Measurements from ENCODE around the gene TMEM131L.
"Not testable (repeated sequence)": the region's sequence is repeated elsewhere in the genome, so short reads cannot be mapped to it uniquely, and the experiment has no call there.

Gene TMEM131L, protein sequence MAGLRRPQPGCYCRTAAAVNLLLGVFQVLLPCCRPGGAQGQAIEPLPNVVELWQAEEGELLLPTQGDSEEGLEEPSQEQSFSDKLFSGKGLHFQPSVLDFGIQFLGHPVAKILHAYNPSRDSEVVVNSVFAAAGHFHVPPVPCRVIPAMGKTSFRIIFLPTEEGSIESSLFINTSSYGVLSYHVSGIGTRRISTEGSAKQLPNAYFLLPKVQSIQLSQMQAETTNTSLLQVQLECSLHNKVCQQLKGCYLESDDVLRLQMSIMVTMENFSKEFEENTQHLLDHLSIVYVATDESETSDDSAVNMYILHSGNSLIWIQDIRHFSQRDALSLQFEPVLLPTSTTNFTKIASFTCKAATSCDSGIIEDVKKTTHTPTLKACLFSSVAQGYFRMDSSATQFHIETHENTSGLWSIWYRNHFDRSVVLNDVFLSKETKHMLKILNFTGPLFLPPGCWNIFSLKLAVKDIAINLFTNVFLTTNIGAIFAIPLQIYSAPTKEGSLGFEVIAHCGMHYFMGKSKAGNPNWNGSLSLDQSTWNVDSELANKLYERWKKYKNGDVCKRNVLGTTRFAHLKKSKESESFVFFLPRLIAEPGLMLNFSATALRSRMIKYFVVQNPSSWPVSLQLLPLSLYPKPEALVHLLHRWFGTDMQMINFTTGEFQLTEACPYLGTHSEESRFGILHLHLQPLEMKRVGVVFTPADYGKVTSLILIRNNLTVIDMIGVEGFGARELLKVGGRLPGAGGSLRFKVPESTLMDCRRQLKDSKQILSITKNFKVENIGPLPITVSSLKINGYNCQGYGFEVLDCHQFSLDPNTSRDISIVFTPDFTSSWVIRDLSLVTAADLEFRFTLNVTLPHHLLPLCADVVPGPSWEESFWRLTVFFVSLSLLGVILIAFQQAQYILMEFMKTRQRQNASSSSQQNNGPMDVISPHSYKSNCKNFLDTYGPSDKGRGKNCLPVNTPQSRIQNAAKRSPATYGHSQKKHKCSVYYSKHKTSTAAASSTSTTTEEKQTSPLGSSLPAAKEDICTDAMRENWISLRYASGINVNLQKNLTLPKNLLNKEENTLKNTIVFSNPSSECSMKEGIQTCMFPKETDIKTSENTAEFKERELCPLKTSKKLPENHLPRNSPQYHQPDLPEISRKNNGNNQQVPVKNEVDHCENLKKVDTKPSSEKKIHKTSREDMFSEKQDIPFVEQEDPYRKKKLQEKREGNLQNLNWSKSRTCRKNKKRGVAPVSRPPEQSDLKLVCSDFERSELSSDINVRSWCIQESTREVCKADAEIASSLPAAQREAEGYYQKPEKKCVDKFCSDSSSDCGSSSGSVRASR (N-terminal part only)
- long read RNA-seq, donor 1 = 0 reads
- long read RNA-seq, donor 2, full-length matches to known transcripts = 1 of 1 reads
- long read RNA-seq, donor 2, partial matches to known transcripts = 0 of 1 reads
- long read RNA-seq, donor 2, other reads (novel, unspliced or antisense) = 0 of 1 reads
- long read RNA-seq, donor 3, full-length matches to known transcripts = 2 of 2 reads
- long read RNA-seq, donor 3, partial matches to known transcripts = 0 of 2 reads
- long read RNA-seq, donor 3, other reads (novel, unspliced or antisense) = 0 of 2 reads
- long read RNA-seq, donor 4, partial matches to known transcripts = 8 of 8 reads
- long read RNA-seq, donor 4, other reads (novel, unspliced or antisense) = 0 of 8 reads
- long read RNA-seq, donor 5, full-length matches to known transcripts = 1 of 1 reads
- long read RNA-seq, donor 5, partial matches to known transcripts = 0 of 1 reads
- long read RNA-seq, donor 5, other reads (novel, unspliced or antisense) = 0 of 1 reads
- long read RNA-seq, donor 6 = 0 reads
- long read RNA-seq, donor 7, partial matches to known transcripts = 0 of 1 reads
- long read RNA-seq, donor 7, other reads (novel, unspliced or antisense) = 0 of 1 reads
- long read RNA-seq, donor 8 = 0 reads

DNA sequence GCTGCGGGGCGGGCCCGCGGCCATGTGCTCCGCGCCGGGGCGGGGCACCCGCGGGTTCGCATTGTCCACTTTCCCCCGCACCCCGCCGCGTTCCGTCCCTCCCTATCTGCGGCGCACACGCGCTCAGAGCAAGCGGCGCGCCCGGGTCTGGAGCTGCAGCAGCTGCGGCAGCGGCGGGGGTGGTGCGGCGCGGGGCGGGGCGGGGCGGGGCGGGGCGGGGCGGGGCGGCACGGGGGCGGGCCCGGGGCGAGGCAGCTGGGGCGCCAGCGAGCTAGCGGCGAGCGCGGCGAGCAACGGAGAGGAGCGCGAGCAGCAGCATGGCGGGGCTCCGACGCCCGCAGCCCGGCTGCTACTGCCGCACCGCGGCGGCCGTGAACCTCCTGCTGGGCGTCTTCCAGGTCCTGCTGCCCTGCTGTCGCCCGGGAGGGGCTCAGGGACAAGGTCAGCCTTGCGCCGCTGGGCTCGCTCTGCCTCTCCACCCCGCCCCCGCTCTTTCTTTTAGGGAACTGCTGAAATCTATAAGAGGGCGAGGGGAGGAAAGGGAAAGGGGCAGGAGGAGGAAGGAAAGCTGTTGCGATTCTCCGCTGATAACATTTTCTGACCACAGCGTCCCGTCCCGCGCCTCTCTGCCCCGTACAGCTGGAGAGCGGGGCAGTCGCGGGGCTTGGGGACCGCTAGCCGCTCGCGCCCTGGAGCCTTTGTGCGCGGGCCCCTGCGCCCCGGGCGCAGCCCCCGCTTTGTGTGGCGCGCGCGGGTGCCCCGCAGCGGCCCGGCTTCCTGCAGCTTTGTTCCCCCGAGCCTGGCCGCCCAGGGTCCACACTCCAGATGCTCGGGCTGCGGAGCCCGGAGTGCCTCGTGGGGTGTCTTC, at the start of gene TMEM131L:
Gene TMEM131L, plus strand, starts transcription at position 280 of the 868 bp plus-strand sequence. Its CDS starts 38 bp downstream, at position 318.
- peak; percentile 97 for DNase-seq

DNA sequence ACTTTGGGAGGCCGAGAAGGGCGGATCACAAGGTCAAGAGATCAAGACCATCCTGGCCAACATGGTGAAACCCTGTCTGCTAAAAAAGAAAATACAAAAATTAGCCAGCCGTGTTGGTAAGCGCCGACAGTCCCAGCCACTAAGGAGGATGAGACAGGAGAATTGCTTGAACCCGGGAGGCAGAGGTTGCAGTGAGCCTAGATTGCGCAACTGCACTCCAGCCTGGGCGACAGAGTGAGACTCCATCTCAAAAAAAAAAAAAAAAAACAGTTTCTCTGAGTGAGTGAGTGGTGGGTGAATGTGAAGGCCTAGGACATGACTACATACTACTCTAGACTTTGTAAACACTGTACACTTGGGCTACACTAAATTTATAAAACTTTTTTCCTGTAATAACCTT, 49.7 kb upstream of the TMEM131L start:
- not testable (repeated sequence) for DNase-seq

DNA sequence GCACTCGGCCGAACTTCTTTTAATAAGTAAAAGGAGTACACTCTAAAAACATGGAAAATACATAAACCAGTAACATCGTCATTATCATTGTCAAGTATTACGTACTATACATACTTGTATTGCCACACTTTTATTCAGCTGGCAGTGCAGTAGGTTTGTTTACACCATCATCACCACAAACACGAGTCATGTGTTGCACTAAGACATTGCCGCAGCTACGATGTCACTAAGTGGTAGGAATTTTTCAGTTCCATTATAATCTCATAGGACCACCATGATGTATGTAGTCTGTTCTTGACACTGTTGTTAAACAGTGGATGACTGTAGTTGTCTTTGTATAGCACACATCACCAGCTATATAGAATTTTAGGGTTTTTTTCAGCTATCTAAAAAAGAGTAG, 48.0 kb upstream of the TMEM131L start:
- no peak for DNase-seq

DNA sequence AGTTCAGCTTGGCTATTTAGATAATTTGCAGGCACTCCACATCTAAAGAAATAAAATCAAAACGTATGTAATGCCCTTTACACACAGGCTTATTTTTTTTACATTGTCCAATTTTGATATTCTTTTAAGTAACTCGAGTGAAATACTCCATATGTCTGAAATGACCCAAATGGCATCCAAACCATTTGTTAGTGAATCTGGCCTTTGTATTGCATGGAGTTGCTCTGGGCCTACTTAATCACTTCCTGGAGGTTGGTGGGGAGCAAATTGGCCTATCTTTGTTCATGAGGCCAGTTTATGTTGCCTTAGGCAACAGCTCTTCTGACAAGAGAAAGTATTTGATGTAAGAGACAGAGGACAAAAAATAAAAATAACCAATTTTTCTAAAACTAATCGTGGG, 47.6 kb upstream of the TMEM131L start:
- no peak for DNase-seq

DNA sequence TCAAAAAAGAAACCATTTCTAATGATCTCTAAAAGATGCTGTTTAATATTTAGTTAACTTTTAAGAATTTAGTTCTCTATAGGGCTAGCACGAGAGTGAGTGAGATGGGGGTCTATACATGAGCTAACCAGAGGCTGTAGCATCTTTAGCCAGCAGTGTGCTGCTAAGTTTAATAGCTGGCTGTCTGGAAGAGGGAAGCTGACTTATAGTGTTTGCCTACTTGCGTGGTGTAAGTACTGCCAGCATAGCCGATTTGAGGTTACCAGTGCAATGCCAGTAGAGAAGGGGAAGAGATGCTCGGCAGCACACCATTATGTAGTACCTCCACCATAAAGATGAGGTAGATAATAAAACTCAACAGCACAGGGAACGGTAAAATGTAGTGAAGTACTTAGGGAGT, 47.1 kb upstream of the TMEM131L start:
- no peak for DNase-seq

DNA sequence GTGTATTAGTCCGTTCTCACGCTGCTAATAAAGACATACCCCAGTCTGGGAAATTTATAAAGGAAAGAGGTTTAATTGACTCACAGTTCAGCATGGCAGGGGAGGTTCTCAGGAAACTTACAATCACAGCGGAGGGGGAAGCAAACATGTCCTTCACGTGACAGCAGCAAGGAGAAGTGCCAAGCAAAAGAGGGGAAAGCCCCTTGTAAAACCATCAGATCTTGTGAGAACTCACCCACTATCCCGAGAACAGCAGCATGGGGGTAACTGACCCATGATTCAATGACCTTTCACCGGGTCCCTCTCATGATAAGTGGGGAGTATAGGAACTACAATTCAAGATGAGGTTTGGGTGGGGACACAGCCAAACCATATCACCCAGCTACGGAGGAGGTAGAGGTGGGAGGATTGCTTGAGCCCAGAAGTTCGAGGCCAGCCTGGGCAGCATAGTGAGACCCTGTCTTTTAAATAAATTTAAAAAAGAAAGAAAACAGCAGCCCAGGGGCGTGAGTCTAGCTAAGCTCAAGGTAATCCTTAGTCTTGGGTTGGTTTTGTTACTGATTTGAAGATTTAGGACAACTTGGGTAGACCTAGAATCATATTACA, 46.4 kb upstream of the TMEM131L start:
- DNase-seq = no peak

DNA sequence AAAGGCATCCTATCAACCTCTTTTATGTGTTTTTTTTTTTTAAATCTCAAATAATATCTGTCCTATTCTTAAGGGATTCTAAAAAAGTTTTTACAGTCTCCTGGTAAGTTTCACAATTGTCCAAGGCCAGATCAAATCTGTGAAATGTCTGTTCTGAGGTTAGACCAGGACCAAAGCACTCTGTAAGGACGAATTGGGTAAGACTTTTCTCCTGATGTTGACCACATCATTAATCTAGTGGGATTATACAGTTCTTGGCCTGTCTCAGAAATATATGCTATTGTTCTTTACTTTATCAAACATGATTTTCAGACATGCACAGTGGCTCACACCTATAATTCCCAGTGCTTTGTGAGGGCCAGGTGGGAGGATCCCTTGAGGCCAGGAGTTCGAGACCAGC, 45.8 kb upstream of the TMEM131L start:
- no peak for DNase-seq

DNA sequence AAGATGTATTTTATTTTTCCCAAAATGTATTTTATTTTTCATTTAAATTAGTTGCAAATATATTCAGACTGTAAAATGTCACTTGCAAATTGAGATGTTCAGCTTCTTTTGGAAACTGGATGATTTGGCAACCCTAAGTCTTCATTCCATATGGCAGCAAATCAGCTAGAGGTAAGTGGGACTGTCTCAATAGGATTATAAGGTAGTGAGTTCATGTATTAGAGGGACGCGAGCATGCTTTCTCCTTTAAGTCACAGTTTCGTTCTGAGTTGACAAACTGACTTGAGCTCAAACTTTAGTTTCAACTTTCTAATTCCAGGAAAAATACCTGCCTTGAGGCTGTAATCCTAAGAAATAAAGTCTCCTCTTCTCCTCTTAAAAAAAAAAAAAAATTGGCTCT, 44.2 kb upstream of the TMEM131L start:
- no peak for DNase-seq

DNA sequence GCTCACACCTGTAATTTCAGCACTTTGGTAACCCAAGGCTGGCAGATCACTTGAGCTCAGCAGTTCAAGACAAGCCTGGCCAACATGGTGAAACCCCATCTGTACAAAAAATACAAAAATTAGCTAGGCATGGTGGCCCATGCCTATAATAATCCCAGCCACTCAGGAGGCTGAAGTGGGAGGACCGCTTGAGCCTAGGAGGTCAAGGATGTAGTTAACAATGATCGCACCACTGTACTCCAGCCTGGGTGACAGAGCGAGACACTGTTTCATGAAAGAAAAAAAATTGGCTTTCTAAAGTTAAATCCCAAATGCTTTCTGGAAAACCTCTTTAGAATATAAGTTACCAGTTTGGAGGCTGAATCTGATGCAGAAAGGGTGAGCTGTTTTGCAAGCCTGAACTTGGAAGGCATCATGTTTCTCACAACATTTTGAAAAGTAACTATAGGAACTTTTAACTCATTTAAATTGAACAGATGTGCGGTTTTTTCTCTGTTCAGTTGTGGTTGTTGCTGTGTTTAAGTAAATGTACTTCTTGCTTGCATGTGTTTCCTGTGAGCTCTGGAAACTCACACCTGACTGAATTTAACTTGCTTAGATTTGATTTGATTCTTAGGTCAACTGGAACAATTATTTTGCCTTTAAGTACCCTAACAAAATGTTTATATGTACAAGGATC, 39.8 kb upstream of the TMEM131L start:
- DNase-seq = no peak

DNA sequence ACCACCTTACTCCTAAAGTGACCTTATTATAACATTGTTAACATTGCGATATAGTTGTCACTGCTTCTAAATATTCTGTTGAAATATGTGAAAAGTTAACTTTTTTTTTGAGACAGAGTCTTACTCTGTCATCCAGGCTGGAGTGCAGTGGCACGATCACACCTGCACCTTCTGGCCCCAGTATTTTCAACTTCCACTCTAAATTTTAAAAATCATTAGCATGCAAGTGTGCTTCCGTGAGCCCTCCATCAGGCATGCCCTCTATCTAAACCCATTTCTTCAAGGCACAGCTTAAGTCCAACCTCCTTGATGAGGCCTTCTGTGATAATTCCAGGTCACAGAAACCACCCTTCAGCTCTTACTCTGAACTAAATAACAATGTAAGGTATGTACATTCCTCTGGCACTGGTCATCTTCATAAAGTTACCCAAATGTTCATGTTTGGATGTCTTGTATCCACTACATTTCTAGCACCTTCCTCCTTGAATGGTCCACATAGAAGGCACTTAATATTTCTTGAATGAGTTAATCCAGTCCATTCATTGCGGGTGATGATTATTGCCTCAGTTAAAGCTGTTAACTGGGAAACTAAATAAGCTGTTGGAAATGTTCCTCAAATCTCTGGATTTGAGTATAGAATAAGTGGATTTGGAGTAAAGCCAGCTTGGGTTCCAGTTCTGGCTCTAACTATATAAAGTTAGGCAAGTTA, 38.6 kb upstream of the TMEM131L start:
- DNase-seq = no peak

DNA sequence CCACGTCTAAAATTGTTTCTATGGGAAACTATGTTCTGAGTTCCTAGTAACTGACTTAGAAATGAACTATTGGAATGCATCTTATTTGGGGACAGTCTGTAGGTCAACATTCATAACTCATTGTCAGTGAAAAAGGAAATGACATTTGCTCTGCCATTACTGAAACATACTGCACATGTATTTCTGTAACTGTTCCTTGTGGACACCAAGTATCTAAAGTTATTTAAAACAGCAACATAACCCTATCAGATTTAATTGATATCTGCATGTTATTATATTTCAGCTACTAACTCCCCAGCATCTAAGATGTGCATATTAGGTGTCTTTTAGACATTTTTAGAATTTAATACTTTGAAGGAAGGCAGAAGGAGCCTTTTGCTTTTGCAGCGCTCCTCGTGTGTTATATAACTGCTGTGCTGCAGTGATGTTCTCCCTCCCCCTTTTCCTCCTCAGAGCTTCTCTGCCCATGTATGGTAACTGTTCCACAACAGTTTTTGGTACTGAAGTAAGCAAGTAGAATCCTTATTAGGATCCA, 37.2 kb upstream of the TMEM131L start:
- DNase-seq = peak; percentile 28

DNA sequence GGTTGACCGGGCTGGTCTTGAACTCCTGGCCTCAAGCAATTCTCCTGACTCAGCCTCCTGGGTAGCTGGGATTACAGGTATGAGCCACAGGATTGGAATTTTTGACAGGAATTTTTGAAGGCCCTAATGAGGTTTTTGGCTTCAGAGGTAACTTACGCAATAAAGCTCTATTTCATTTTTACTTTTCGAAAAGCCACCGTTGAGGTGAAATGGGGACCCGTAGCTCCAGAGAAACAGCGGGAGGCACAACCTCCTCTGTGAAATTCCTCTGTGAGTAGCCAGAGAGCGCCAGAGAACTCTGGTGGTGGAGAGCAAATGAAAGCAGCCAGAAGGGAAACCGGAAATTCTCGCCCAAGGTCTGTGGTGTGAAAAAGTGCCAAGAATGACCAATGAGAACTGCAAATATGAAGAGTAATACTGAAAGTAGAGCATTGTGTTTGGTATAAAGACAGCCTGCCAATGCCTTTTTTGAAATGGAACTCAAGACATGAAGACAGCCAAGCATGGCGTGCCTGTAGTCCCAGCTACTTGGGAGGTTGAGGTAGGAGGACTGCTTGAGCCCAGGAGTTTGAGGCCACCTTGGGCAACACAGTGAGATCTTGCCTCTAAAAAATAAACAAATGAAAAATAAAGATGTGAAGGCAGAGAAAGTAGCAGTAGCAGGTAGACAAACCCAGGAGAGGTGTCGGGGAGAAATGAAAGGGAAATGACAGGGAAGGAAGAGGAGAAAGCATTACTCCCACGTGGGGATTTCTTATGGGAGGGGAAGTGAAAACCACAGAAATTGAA, 33.0 kb upstream of the TMEM131L start:
- DNase-seq = no peak

DNA sequence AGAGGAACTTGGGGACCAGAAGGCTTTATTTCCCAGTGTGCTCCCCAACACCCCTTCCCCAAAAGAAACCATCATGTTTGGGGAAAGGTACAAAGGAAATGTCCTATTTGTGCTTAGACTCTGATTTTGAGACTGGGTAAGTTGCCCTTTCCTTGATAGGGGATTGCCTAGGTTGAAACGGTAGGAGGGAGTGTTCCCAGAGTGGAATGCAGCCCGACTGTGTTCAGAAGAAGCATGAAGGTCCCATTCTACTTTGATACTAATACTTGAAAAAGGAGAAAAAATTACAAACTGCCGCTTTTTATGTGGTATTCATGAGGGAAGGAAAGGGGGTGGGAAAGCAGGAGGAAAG, 32.4 kb upstream of the TMEM131L start:
- no peak for DNase-seq

DNA sequence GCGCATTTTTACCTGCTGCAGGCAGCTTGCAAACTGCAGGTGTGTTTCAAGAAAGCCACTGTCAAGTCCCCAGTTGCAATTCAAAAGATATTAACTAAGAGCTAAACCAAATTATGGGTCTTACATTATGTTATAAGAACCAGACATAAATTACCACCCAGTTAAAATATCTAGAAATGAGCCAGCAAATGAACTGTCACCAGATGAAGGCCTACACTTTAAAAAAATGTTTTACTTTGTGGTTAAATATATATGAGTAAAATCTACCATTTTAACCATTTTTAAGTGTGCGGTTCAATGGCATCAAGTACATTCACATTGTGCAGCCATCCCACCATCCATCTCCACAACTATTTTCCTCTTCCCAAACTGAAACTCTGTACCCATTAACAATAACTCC, 32.0 kb upstream of the TMEM131L start:
- DNase-seq = no peak

DNA sequence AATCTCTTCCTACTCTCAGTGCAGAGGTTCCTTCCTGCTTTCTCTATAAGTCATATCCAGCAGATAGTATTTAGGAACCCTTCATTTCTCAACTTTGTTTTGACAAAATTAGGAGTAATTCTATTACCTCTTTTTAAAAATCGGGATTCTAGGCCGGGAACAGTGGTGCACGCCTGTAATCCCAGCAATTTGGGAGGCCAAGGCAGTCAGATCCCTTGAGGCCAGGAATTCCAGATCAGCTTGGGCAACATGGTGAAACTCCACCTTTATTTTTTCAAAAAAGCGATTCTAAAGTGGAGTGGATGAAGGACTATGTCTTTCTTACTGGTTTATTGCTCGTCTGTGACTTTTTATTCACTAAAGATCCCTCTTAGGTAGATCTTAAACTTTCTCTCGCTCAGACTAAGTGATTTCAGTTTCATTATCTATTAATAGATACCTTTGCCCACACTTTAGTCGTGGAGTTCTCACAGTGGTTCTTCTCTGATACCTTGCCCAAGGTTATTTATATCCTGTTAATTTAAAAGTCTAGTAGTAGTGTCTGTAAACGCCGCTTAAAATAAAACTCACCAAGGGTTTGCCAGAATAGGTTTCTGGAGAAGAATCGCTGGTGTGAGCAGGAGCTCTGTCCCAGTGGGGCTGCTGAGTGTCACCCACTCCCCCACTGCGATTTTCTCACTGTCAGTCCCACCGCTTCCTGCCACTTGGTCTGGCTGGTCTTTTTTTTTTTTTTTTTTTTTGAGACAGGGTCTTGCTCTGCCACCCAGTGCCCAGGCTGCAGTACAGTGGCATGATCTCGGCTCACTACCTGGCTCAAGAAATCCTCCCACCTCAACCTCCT, 27.0 kb upstream of the TMEM131L start:
- no peak for DNase-seq

DNA sequence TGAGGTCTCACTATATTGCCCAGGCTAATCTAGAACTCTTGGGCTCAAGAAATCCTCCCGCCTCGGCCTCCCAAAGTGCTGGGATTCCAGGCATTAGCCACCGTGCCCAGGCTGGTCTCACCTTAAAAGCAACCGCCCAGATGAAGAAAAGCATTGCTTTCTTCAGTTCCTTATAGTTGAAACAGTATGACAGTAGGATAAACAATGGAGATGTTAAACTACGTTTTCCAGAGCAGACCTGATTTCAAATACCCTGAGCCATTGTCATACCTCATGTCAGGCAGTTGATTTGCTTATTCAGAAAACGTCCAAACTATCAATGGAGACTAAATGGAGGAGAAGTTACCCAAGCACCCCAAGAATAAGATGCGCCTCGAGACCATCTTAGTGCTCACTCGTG, 26.3 kb upstream of the TMEM131L start:
- DNase-seq = no peak
